ENCODE measurements around the gene H3-3A. TPM values are rescaled to one million over a fixed set of nuclear protein-coding genes. Genes with fewer than 3 reads are reported as not detected.

H3-3A gene
- polyA plus RNA-seq, 1 of the 3 experiments (the other 2 are of a cell fraction): 315 TPM

DNA sequence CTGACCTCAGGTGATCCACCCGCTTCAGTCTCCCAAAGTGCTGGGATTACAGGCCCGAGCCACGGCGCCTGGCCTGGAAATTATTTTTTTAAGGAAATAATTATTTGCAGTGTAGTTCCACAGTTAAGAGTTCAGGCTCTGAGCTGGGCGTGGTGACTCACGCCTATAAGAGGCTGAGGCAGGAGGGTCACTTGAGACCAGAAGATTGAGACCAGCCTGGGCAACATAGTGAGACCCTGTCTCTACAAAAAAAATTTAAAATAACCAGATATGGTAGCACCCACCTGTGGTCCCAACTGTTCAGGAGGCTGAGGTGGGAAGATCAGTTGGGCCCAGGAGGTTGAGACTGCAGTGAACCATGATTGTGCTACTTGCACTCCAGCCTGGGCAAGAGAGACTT is 13.9 kb downstream of the H3-3A start (continued):
- TF ChIP-seq MEF2A (IDR thresholded peaks at IDR 0.05; ENCODE audit: borderline replicate concordance, low read depth) (no peak), NRF1 (IDR thresholded peaks at IDR 0.05; ENCODE audit: low read depth, low read length) (no peak)

DNA sequence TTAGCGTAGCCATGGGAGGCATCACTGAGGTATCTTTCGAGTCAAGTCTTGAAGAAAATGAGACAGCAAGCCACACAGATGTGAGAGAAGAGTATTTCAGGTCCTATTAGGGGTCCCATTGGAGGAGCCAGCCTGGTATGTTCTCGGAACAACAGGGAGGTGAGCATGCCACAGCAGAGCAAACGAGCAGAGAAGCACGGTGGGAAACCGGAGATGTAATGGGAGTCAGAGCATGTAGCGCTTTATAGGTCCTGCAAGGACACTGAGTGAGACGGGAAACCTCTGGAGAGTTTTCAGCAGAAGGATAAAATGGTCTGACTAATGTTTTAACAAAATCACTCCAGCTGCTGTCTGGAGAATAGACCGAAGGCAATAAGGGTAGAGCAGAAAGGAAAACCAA is 15.9 kb downstream of the H3-3A start:
- 85% methylated on average over 9 of the region's 9 CpGs for WGBS (ENCODE audit: low lambda C conversion rate)
- no peak for DNase-seq
- CTCF ChIA-PET: interaction anchor here (9.4 kb wide), 1 partner anchor 13 kb away, joined by 94 read pairs; no protein-coding TSS in a partner anchor

DNA sequence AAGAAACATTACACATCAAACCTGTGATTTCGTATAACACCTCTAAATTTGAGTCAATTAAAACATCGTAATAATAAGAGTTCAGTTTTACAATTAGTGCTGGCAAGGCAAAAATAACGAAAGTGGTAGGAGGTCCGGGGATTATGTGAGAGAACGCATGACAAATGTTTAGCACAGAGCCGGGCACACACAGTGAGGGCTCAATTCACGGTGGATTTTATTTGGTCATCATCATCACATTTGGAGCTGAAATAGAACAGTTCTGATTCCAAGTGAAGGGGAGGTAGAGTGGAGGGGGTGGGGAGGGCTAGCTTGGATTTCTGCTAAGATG is 20.0 kb downstream of the H3-3A start:
- H3K9me3 ChIP-seq: no peaks in the 10 kb centered on the region
- H3K9me2 ChIP-seq: no peaks in the 10 kb centered on the region
- H3K9ac ChIP-seq: peak overlapping the region; percentile 72
- H2AFZ ChIP-seq (ENCODE audit: low read depth): peak overlapping the region; percentile 96
- H3K4me1 ChIP-seq (ENCODE audit: control insufficient read depth in 1 of 2, insufficient read depth in 2 of 2, low read depth in 1 of 2, low read length in 1 of 2): peaks cover 0 to 5% of the 10 kb centered on the region in 2 experiments; a peak in 2 of 4 replicates
- H3F3A ChIP-seq (replicated peaks; ENCODE audit: insufficient read depth): peaks cover 5% of the 10 kb centered on the region
- CTCF ChIA-PET: interaction anchor here (0.6 to 3.3 kb wide), 11 partner anchors 10 to 608 kb away, joined by 3 to 23 read pairs (median 8); partner anchors contain the start of gene H3-3A
- no peak for DNase-seq
- 63% methylated on average over 7 of the region's 7 CpGs for WGBS (ENCODE audit: low lambda C conversion rate)
- POLR2A ChIA-PET: interaction anchor here (1.2 to 2.6 kb wide), 6 partner anchors 9 to 35 kb away, joined by 4 to 23 read pairs (median 8); partner anchors contain the start of gene H3-3A
- H3K27ac ChIP-seq (ENCODE audit: low read depth in 2 of 2, low read length in 1 of 2): peak overlapping the region; percentile 64 to 82; a peak in 3 of 4 replicates
- H3K4me2 ChIP-seq: peak overlapping the region; percentile 97
- H3K27me3 ChIP-seq (ENCODE audit: insufficient read depth): no peaks in the 10 kb centered on the region
- H3K4me3 ChIP-seq (ENCODE audit: low read depth in 2 of 2, low read length in 1 of 2): peak overlapping the region; percentile 64 to 81
- no peaks in the 10 kb centered on the region for H3K79me2 ChIP-seq (ENCODE audit: insufficient read depth)
- H4K20me1 ChIP-seq (ENCODE audit: insufficient read depth): no peaks in the 10 kb centered on the region
- no peaks in the 10 kb centered on the region for H3K36me3 ChIP-seq (replicated peaks in 1 of 2; ENCODE audit: control insufficient read depth in 1 of 2, insufficient read depth in 2 of 2, low read length in 1 of 2)
- TF ChIP-seq, protein P1, sequence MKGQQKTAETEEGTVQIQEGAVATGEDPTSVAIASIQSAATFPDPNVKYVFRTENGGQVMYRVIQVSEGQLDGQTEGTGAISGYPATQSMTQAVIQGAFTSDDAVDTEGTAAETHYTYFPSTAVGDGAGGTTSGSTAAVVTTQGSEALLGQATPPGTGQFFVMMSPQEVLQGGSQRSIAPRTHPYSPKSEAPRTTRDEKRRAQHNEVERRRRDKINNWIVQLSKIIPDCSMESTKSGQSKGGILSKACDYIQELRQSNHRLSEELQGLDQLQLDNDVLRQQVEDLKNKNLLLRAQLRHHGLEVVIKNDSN (IDR thresholded peaks at IDR 0.05; ENCODE audit: borderline replicate concordance, low read depth): no peak
- TF ChIP-seq ZBTB33 (IDR thresholded peaks at IDR 0.05; ENCODE audit: borderline replicate concordance, low read depth): no peak
- no peak for TF ChIP-seq NFIC (IDR thresholded peaks at IDR 0.05; ENCODE audit: borderline replicate concordance)
- TF ChIP-seq SIN3A (IDR thresholded peaks at IDR 0.05; ENCODE audit: borderline replicate concordance, low read depth, low read length): no peak
- TF ChIP-seq GABPA (IDR thresholded peaks at IDR 0.05; ENCODE audit: low read depth): no peak
- no peak for TF ChIP-seq FOXJ3 (CRISPR knock-in tag; IDR thresholded peaks at IDR 0.05)
- no peak for TF ChIP-seq CHD2 (IDR thresholded peaks at IDR 0.05; ENCODE audit: low read length, partially characterized antibody)
- TF ChIP-seq TEAD4 (IDR thresholded peaks at IDR 0.05; ENCODE audit: borderline replicate concordance, insufficient read depth): no peak
- no peak for TF ChIP-seq FOXM1 (IDR thresholded peaks at IDR 0.05; ENCODE audit: low read depth)
- TF ChIP-seq, protein P2, sequence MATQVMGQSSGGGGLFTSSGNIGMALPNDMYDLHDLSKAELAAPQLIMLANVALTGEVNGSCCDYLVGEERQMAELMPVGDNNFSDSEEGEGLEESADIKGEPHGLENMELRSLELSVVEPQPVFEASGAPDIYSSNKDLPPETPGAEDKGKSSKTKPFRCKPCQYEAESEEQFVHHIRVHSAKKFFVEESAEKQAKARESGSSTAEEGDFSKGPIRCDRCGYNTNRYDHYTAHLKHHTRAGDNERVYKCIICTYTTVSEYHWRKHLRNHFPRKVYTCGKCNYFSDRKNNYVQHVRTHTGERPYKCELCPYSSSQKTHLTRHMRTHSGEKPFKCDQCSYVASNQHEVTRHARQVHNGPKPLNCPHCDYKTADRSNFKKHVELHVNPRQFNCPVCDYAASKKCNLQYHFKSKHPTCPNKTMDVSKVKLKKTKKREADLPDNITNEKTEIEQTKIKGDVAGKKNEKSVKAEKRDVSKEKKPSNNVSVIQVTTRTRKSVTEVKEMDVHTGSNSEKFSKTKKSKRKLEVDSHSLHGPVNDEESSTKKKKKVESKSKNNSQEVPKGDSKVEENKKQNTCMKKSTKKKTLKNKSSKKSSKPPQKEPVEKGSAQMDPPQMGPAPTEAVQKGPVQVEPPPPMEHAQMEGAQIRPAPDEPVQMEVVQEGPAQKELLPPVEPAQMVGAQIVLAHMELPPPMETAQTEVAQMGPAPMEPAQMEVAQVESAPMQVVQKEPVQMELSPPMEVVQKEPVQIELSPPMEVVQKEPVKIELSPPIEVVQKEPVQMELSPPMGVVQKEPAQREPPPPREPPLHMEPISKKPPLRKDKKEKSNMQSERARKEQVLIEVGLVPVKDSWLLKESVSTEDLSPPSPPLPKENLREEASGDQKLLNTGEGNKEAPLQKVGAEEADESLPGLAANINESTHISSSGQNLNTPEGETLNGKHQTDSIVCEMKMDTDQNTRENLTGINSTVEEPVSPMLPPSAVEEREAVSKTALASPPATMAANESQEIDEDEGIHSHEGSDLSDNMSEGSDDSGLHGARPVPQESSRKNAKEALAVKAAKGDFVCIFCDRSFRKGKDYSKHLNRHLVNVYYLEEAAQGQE (IDR thresholded peaks at IDR 0.05; ENCODE audit: low read depth, low read length): no peak
- TF ChIP-seq TCF12 (IDR thresholded peaks at IDR 0.05): no peak
- TF ChIP-seq MEF2A (IDR thresholded peaks at IDR 0.05; ENCODE audit: borderline replicate concordance, low read depth): no peak

More for the DNA sequence above, 15.9 kb downstream of the H3-3A start:
- H3K9me3 ChIP-seq: no peaks in the 10 kb centered on the region
- no peaks in the 10 kb centered on the region; the same call in 1 of the 2 replicates for H4K20me1 ChIP-seq (ENCODE audit: insufficient read depth)
- no peaks in the 10 kb centered on the region for H3K9me2 ChIP-seq
- H3K9ac ChIP-seq: no peak overlapping the region
- no peak overlapping the region for H3K27ac ChIP-seq (ENCODE audit: low read depth in 2 of 2, low read length in 1 of 2)
- H3K4me2 ChIP-seq: no peak overlapping the region
- POLR2A ChIA-PET: no interaction called here
- H3K4me3 ChIP-seq (ENCODE audit: low read depth in 2 of 2, low read length in 1 of 2): no peak overlapping the region
- H2AFZ ChIP-seq (ENCODE audit: low read depth): no peak overlapping the region
- TF ChIP-seq FOXM1 (IDR thresholded peaks at IDR 0.05; ENCODE audit: low read depth) (no peak), ELF1 (IDR thresholded peaks at IDR 0.05) (no peak), TEAD4 (IDR thresholded peaks at IDR 0.05; ENCODE audit: borderline replicate concordance, insufficient read depth) (no peak), POLR2AphosphoS5 (IDR thresholded peaks at IDR 0.05; ENCODE audit: low read depth, low read length) (no peak), NFIC (IDR thresholded peaks at IDR 0.05; ENCODE audit: borderline replicate concordance) (no peak), EZH2phosphoT487 (IDR thresholded peaks at IDR 0.05; ENCODE audit: borderline replicate concordance, low read depth) (no peak), EP300 (IDR thresholded peaks at IDR 0.05; ENCODE audit: borderline replicate concordance in 1 of 2, low read depth in 1 of 2, low read length in 1 of 2) (no peak)
- TF ChIP-seq, protein P3, sequence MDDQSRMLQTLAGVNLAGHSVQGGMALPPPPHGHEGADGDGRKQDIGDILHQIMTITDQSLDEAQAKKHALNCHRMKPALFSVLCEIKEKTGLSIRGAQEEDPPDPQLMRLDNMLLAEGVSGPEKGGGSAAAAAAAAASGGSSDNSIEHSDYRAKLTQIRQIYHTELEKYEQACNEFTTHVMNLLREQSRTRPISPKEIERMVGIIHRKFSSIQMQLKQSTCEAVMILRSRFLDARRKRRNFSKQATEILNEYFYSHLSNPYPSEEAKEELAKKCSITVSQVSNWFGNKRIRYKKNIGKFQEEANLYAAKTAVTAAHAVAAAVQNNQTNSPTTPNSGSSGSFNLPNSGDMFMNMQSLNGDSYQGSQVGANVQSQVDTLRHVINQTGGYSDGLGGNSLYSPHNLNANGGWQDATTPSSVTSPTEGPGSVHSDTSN (IDR thresholded peaks at IDR 0.05): no peak
- peaks cover 10% of the 10 kb centered on the region for H3F3A ChIP-seq (replicated peaks; ENCODE audit: insufficient read depth)
- H3K4me1 ChIP-seq (ENCODE audit: control insufficient read depth in 1 of 2, insufficient read depth in 2 of 2, low read depth in 1 of 2, low read length in 1 of 2): peaks cover 0 to 5% of the 10 kb centered on the region in 2 experiments; a peak in 2 of 4 replicates
- peaks cover 7 to 11% of the 10 kb centered on the region in 2 experiments for H3K36me3 ChIP-seq (replicated peaks in 1 of 2; ENCODE audit: control insufficient read depth in 1 of 2, insufficient read depth in 2 of 2, low read length in 1 of 2)
- no peaks in the 10 kb centered on the region for H3K79me2 ChIP-seq (ENCODE audit: insufficient read depth)
- H3K27me3 ChIP-seq (ENCODE audit: insufficient read depth): no peaks in the 10 kb centered on the region
